Upper lobe of left lung (tissue), 6 donors: ENCODE results near the gene DIPK1A. TPM values are rescaled to one million over a fixed set of nuclear protein-coding genes. Genes with fewer than 3 reads are reported as not detected.

ENCODE experiments used
- ATAC-seq, 2 donors: fragments of 200-7000 bp; cut with Tn5 transposase; one replicate each; pipeline ENCODE4 v1.9.1; 2022; ENCODE audit warnings: mild to moderate bottlenecking in 2 of 2, moderate library complexity in 2 of 2; ENCODE audit not compliant: low FRiP score in 2 of 2
- DNase-seq, 2 donors: peaks; one replicate each; pipeline ENCODE4 v3.0.0-alpha.2; 2019 to 2020
- H3K27ac ChIP-seq, 4 donors: fragments of 200-600 bp; sonication (generic); one replicate each; pipeline ENCODE4 v1.5.1; 2016 to 2019
- H3K27me3 ChIP-seq, 4 donors: fragments of 200-600 bp; sonication (generic); one replicate each; pipeline ENCODE4 v1.5.1; 2017 to 2019
- H3K36me3 ChIP-seq, 4 donors: fragments of 200-600 bp; sonication (generic); one replicate each; pipeline ENCODE4 v1.5.1; 2016 to 2019
- H3K4me1 ChIP-seq, 4 donors: fragments of 200-600 bp; sonication (generic); one replicate each; pipeline ENCODE4 v1.5.1; 2018 to 2019
- H3K4me3 ChIP-seq, 4 donors: fragments of 200-600 bp; sonication (generic); one replicate each; pipeline ENCODE4 v1.5.1; 2017 to 2019; ENCODE audit warnings: mild to moderate bottlenecking in 2 of 4, moderate library complexity in 1 of 4
- H3K9me3 ChIP-seq, 4 donors: fragments of 200-600 bp; sonication (generic); one replicate each; pipeline ENCODE4 v1.5.1; 2018 to 2019
- EP300 ChIP-seq, 4 donors: sonication (generic); formaldehyde crosslinking; IDR thresholded peaks; one replicate each; pipeline ENCODE4 v1.5.1; 2017; ENCODE audit warnings: antibody characterized with exemption in 4 of 4, control low read depth in 2 of 4
- POLR2A ChIP-seq, 4 donors: fragments of 450-650 bp; IDR thresholded peaks; one replicate each; pipeline ENCODE4 v1.5.1; 2016 to 2017; ENCODE audit warnings: antibody characterized with exemption in 4 of 4, mild to moderate bottlenecking in 2 of 4
- POLR2AphosphoS5 ChIP-seq, 2 donors: sonication (generic); formaldehyde crosslinking; IDR thresholded peaks; one replicate each; pipeline ENCODE4 v1.5.1; 2017; ENCODE audit warnings: antibody characterized with exemption in 2 of 2
- WGBS, 2 donors: methylation state at CpG; one replicate each; pipeline ENCODE4 v1.1.5; 2017 to 2018; 5-methylcytosine and 5-hydroxymethylcytosine counted together
- total RNA-seq, 6 donors: library from RNA; depleted of rRNA in 4 of 6; stranded (reverse); fragments of >200 nt in 4 of 6; gene quantifications; one replicate each; pipeline versions ENCODE4 v1.1.0 to v1.2.1, GENCODE V29; 2016 to 2021
- TF ChIP-seq, protein P1 (sequence below), 6 experiments: fragments of 450-650 bp in 4 of 6; fragments of 200-600 bp in 2 of 6; sonication (generic) in 2 of 6; IDR thresholded peaks; one replicate each; pipeline ENCODE4 v1.5.1; 2016 to 2019; ENCODE audit warnings: antibody characterized with exemption in 6 of 6
- donor health status: DM: no; HTN: no; CAD: no; lungs with moderate emphysema.
- donor health status: DM: no; HTN: yes; CAD: no; lungs with severe emphysema.

The DIPK1A gene
- total RNA-seq, 6 donors from 2014 or later = 2.8 to 15.2 (median 4.4) TPM

DNA sequence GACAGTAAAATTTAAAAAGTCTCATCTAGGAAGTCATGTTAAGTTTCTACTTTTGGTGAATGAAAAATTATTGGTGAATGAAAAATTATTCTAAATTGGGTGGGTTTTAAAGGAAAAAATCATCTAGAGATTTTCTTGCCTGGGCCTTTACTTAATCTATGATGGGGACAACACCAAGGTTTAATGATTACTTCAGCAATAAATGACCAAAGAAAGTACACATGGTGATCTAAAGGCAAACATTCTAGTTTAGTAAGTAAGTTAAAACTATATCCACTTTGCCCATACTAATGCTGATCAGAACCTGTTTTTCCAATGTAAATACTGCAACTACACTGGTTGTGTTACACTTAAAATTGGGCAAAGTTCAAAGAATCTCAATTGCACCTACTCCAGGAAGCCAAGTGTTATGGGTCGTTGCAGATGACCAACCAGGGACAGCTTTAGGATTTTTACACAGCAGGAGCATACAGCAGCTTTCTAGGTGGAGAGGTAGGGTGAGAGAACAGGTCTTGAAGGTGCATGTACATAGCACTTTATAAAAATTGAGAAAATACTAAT lies 144.0 kb downstream of the DIPK1A start:
- no peaks in the 10 kb centered on the region for H3K36me3 ChIP-seq
- 50 to 58% methylated on average over 1 of the region's 1 CpG for WGBS, 2 donors
- H3K9me3 ChIP-seq = no peaks in the 10 kb centered on the region
- DNase-seq = no peak
- TF ChIP-seq, protein P1, sequence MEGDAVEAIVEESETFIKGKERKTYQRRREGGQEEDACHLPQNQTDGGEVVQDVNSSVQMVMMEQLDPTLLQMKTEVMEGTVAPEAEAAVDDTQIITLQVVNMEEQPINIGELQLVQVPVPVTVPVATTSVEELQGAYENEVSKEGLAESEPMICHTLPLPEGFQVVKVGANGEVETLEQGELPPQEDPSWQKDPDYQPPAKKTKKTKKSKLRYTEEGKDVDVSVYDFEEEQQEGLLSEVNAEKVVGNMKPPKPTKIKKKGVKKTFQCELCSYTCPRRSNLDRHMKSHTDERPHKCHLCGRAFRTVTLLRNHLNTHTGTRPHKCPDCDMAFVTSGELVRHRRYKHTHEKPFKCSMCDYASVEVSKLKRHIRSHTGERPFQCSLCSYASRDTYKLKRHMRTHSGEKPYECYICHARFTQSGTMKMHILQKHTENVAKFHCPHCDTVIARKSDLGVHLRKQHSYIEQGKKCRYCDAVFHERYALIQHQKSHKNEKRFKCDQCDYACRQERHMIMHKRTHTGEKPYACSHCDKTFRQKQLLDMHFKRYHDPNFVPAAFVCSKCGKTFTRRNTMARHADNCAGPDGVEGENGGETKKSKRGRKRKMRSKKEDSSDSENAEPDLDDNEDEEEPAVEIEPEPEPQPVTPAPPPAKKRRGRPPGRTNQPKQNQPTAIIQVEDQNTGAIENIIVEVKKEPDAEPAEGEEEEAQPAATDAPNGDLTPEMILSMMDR (IDR thresholded peaks at IDR 0.05) = no peak
- TF ChIP-seq POLR2A (IDR thresholded peaks at IDR 0.05) (no peak), EP300 (IDR thresholded peaks at IDR 0.05) (no peak), POLR2AphosphoS5 (IDR thresholded peaks at IDR 0.05) (no peak)
- no peaks in the 10 kb centered on the region for H3K27me3 ChIP-seq
- H3K4me3 ChIP-seq = no peak overlapping the region
- H3K4me1 ChIP-seq = peaks cover 0 to 17% (median 0%) of the 10 kb centered on the region in 4 donors
- ATAC-seq = no peak
- no peak overlapping the region for H3K27ac ChIP-seq

DNA sequence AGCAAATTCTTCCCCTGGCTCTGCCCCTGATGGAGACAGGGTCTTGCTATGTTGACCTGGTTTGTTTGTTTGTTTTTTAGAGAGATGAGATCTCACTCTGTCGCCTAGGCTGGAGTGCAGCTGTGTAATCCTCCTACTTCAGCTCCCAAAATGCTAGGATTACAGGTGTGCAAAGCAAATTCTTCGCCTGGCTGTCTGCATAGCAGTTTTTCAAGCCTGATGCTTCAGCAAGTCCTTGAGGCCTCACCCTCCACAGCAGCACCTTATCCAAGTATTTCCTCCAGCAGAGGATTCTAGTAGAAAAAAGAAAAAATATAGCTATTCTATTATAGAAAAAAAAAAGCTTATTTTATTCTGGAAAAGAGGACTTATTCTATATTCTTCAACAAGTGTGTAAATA lies 144.5 kb downstream of the DIPK1A start:
- ATAC-seq = no peak
- DNase-seq = no peak
- Histone ChIP-seq H3K9me3 (no peaks in the 10 kb centered on the region), H3K4me3 (no peak overlapping the region), H3K27me3 (no peaks in the 10 kb centered on the region), H3K36me3 (no peaks in the 10 kb centered on the region), H3K27ac (no peak overlapping the region), H3K4me1 (peaks cover 0 to 17% (median 0%) of the 10 kb centered on the region in 4 donors)
- TF ChIP-seq POLR2A (IDR thresholded peaks at IDR 0.05) (no peak), EP300 (IDR thresholded peaks at IDR 0.05) (no peak), POLR2AphosphoS5 (IDR thresholded peaks at IDR 0.05) (no peak)
- TF ChIP-seq, protein P1 (IDR thresholded peaks at IDR 0.05) = no peak
- 47 to 59% methylated on average over 2 of the region's 2 CpGs for WGBS, 2 donors

DNA sequence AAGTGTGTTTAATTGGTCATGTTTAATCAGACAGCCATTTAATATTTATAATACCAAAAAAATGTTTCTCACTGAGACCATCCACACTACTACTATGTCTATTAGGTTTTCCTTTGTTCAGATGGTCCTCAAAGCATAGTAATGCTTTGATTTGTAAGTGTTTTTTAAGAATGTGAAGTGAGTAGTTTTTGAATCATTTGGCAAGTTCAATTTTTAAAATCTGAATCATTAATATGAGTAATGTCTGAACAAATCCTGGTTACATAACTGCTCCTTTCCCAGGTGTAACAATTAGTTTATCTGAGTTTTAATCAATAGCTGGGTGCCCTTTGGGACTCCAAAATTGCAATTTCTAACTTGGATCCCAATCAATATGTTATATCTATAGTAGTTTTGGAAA lies 152.9 kb downstream of the DIPK1A start:
- Histone ChIP-seq H3K9me3 (no peaks in the 10 kb centered on the region), H3K4me3 (no peak overlapping the region), H3K27ac (no peak overlapping the region), H3K27me3 (no peaks in the 10 kb centered on the region), H3K4me1 (peaks cover 4 to 13% (median 6%) of the 10 kb centered on the region in 4 donors), H3K36me3 (no peaks in the 10 kb centered on the region)
- DNase-seq (no peak), ATAC-seq (no peak)
- no peak for TF ChIP-seq EP300 (IDR thresholded peaks at IDR 0.05)
- no peak for TF ChIP-seq POLR2AphosphoS5 (IDR thresholded peaks at IDR 0.05)
- TF ChIP-seq POLR2A (IDR thresholded peaks at IDR 0.05) = no peak
- TF ChIP-seq, protein P1 (IDR thresholded peaks at IDR 0.05) = no peak

GRCh38 chr1:92805216-92805615 lies 156.0 kb downstream of the DIPK1A start:
- Histone ChIP-seq H3K36me3 (no peaks in the 10 kb centered on the region), H3K4me3 (no peak overlapping the region), H3K27ac (peak overlapping the region; percentile 33 to 68 (median 60)), H3K27me3 (no peaks in the 10 kb centered on the region), H3K4me1 (peaks cover 4 to 13% (median 6%) of the 10 kb centered on the region in 4 donors), H3K9me3 (no peaks in the 10 kb centered on the region)
- no peak for DNase-seq
- ATAC-seq = no peak
- WGBS, 2 donors = 90 to 92% methylated on average over 1 of the region's 1 CpG
- TF ChIP-seq, protein P1 (IDR thresholded peaks at IDR 0.05) = no peak
- TF ChIP-seq POLR2A (IDR thresholded peaks at IDR 0.05) (no peak), POLR2AphosphoS5 (IDR thresholded peaks at IDR 0.05) (no peak), EP300 (IDR thresholded peaks at IDR 0.05) (no peak)

DNA sequence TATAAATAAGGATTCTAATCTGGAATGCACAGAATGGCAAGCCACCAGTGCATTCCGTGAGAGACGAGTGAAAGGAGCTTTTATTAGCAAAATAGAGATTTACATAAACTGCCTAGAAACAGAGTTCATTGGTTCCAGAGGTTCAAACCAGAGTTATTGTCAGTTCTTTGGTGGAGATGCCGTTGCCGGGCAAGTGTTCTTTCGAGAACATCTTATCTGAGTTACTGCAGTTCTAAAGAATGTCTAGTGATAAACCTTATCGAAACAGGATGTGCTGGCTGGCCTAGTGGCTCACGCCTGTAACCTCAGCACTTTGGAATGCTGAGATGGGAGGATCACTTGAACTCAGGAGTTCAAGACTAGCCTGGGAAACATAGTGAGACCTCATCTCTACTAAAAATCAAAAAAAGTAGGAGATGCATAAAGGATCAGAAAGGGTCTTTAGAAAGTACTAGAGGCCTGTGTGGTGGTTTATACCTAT lies 156.5 kb downstream of the DIPK1A start:
- 4 to 11% methylated on average over 7 of the region's 7 CpGs for WGBS, 2 donors
- H3K27ac ChIP-seq = peak overlapping the region; percentile 33 to 68 (median 60)
- peak in 1 of 2 donors; percentile 88 for DNase-seq

More for the DNA sequence above, 156.5 kb downstream of the DIPK1A start:
- TF ChIP-seq EP300 (IDR thresholded peaks at IDR 0.05) (peak in 2 of 4 donors; percentile 87 to 95), POLR2AphosphoS5 (IDR thresholded peaks at IDR 0.05) (peak; percentile 62 to 77), POLR2A (IDR thresholded peaks at IDR 0.05) (no peak)
- TF ChIP-seq, protein P1 (IDR thresholded peaks at IDR 0.05) = no peak
- ATAC-seq = peak; percentile 94 to 96
- Histone ChIP-seq H3K9me3 (no peaks in the 10 kb centered on the region), H3K4me1 (peaks cover 4 to 13% (median 6%) of the 10 kb centered on the region in 4 donors), H3K4me3 (no peak overlapping the region), H3K27me3 (no peaks in the 10 kb centered on the region), H3K36me3 (no peaks in the 10 kb centered on the region)
